K562 (cell line): Measurements from ENCODE around the gene UBE2N. TPM values are rescaled to one million over a fixed set of nuclear protein-coding genes. Genes with fewer than 3 reads are reported as not detected.

Source experiments
- CHAMP1 ChIP-seq: fragments of 450-650 bp; IDR thresholded peaks from 2 replicates; pipeline ENCODE4 v1.6.1; 2016; ENCODE audit warnings: mild to moderate bottlenecking
- CTBP1 ChIP-seq: fragments of 450-650 bp; IDR thresholded peaks from 2 replicates; pipeline ENCODE4 v1.6.1; 2016; ENCODE audit warnings: borderline replicate concordance
- FOXA3 ChIP-seq, 2 experiments: fragments of 450-650 bp in 1 of 2; sonication (generic) in 1 of 2; formaldehyde crosslinking; IDR thresholded peaks in 1 of 2; conservative IDR thresholded peaks in 1 of 2; 2 replicates each; pipeline versions ENCODE4 v1.4.0 to v1.8.0; 2020 to 2022; ENCODE audit warnings: mild to moderate bottlenecking in 2 of 2, missing genetic modification reagents in 1 of 2
- KAT2B ChIP-seq: IDR thresholded peaks from one replicate; pipeline ENCODE4 v1.6.1; 2012; ENCODE audit warnings: low read depth, mild to moderate bottlenecking, control low read depth, inconsistent platforms, low read length, moderate library complexity
- KLF6 ChIP-seq: fragments of 250-450 bp; sonication (Bioruptor Pico); IDR thresholded peaks from 2 replicates; pipeline ENCODE4 v1.4.0; 2020; ENCODE audit warnings: mild to moderate bottlenecking, moderate library complexity, borderline replicate concordance
- MCM2 ChIP-seq: fragments of 450-650 bp; IDR thresholded peaks from 2 replicates; pipeline ENCODE4 v1.6.1; 2017; ENCODE audit warnings: low read depth, mild to moderate bottlenecking
- POLR2G ChIP-seq: fragments of 200-400 bp; formaldehyde crosslinking; IDR thresholded peaks from 2 replicates; pipeline ENCODE4 v1.6.1; 2017; ENCODE audit warnings: low read depth, mild to moderate bottlenecking, antibody characterized with exemption, low read length, moderate library complexity
- RBFOX2 ChIP-seq: fragments of 200-400 bp; formaldehyde crosslinking; IDR thresholded peaks from 2 replicates; pipeline ENCODE4 v1.6.1; 2017; ENCODE audit warnings: low read depth, mild to moderate bottlenecking, low read length, moderate library complexity
- RFX1 ChIP-seq: fragments of 450-650 bp; IDR thresholded peaks from 2 replicates; pipeline ENCODE4 v1.6.1; 2016; ENCODE audit warnings: mild to moderate bottlenecking, moderate library complexity
- SP1 ChIP-seq: sonication (generic); formaldehyde crosslinking; IDR thresholded peaks from 2 replicates; pipeline ENCODE4 v1.8.1; 2022; ENCODE audit warnings: mild to moderate bottlenecking, missing genetic modification reagents
- TRIM28 ChIP-seq: fragments of 450-650 bp; IDR thresholded peaks from 2 replicates; pipeline ENCODE4 v1.6.1; 2017
- ZFP1 ChIP-seq: fragments of 450-650 bp; formaldehyde crosslinking; IDR thresholded peaks from 2 replicates; pipeline ENCODE4 v1.4.0; 2020; ENCODE audit warnings: mild to moderate bottlenecking, mixed read lengths
- polyA plus RNA-seq, 8 experiments: library from polyadenylated mRNA; depleted of rRNA in 4 of 8; stranded (reverse) in 5 of 8; unstranded in 3 of 8; fragments of >200 nt; fragmentation: Nextera tagmentation in 2 of 8; fragmentation: Illumina TruSeq in 1 of 8; extraction: Ambion mirVana in 2 of 8; extraction: Trizol in 1 of 8; gene quantifications; 2 replicates each; pipeline versions ENCODE4 v1.2.1 to v1.2.3, GENCODE V29; 2011 to 2014; ENCODE audit warnings: inconsistent platforms in 1 of 8, missing spikeins in 1 of 8
- total RNA-seq, 7 experiments: library from RNA; depleted of rRNA in 6 of 7; stranded (reverse); fragments of >200 nt in 6 of 7; fragmentation: Illumina TruSeq in 2 of 7; extraction: Trizol in 2 of 7; gene quantifications; 2 replicates each; pipeline versions ENCODE4 v1.2.1 to v1.2.3, GENCODE V29; 2011 to 2021; ENCODE audit warnings: low replicate concordance in 1 of 7
- TF ChIP-seq, protein P1 (sequence below): sonication (generic); formaldehyde crosslinking; IDR thresholded peaks from 2 replicates; pipeline ENCODE4 v1.8.1; 2023; ENCODE audit warnings: missing genetic modification reagents, mild to moderate bottlenecking, borderline replicate concordance
- TF ChIP-seq, protein P2 (sequence below): sonication (generic); formaldehyde crosslinking; IDR thresholded peaks from 2 replicates; pipeline ENCODE4 v1.8.1; 2023; ENCODE audit warnings: mild to moderate bottlenecking, missing genetic modification reagents
- TF ChIP-seq, protein P3 (sequence below): fragments of 450-650 bp; conservative IDR thresholded peaks from 2 replicates; pipeline ENCODE4 v1.6.1; 2016; ENCODE audit warnings: missing genetic modification characterization, low read depth, mild to moderate bottlenecking, control low read depth, missing compliant biosample characterization

UBE2N gene
- total and polyA plus RNA-seq, 9 of the 15 experiments (the other 6 are each of a cell fraction or from before 2014, with no cell fraction given): 189 to 826 (median 260) TPM

DNA sequence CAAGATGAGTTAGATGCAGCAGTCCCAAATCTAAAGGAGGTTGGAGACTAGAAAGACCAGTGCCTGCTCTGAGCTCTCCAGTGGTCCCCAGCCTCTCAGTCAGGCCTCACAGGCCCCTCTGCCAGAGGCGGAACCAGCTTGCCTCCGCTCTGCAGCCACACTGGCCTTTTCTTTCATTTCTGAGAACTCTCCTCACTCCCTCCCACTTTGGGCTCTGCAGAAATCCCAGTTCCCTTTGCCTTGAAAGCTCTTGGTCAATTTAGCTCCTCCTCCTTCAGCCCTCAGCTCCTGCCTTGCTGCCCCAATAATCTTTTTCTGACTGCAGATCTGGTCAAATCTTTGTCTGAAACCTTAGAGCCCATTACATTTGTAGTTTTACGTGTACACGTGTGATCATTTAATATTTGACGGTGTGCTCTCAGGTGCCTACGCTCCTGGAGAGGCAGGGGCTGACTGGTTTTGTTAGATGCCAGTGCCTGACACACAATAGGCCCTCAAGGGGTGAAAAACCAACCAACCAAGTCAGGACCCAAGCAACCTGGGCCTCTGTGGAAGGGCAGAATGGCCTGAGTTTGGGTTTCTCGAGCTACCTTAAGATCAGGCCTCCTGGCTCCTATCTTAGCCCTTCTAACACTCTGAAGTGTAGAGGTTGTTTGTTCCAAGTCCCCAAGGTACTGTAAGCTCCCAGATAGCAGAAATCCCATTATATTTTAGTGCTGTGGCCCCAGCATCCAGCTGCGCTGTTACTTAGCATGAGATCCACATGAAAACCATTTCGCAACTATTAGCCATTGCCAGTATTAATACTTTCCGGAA is 65.1 kb downstream of the UBE2N start (continued):
- TF ChIP-seq, protein P1, sequence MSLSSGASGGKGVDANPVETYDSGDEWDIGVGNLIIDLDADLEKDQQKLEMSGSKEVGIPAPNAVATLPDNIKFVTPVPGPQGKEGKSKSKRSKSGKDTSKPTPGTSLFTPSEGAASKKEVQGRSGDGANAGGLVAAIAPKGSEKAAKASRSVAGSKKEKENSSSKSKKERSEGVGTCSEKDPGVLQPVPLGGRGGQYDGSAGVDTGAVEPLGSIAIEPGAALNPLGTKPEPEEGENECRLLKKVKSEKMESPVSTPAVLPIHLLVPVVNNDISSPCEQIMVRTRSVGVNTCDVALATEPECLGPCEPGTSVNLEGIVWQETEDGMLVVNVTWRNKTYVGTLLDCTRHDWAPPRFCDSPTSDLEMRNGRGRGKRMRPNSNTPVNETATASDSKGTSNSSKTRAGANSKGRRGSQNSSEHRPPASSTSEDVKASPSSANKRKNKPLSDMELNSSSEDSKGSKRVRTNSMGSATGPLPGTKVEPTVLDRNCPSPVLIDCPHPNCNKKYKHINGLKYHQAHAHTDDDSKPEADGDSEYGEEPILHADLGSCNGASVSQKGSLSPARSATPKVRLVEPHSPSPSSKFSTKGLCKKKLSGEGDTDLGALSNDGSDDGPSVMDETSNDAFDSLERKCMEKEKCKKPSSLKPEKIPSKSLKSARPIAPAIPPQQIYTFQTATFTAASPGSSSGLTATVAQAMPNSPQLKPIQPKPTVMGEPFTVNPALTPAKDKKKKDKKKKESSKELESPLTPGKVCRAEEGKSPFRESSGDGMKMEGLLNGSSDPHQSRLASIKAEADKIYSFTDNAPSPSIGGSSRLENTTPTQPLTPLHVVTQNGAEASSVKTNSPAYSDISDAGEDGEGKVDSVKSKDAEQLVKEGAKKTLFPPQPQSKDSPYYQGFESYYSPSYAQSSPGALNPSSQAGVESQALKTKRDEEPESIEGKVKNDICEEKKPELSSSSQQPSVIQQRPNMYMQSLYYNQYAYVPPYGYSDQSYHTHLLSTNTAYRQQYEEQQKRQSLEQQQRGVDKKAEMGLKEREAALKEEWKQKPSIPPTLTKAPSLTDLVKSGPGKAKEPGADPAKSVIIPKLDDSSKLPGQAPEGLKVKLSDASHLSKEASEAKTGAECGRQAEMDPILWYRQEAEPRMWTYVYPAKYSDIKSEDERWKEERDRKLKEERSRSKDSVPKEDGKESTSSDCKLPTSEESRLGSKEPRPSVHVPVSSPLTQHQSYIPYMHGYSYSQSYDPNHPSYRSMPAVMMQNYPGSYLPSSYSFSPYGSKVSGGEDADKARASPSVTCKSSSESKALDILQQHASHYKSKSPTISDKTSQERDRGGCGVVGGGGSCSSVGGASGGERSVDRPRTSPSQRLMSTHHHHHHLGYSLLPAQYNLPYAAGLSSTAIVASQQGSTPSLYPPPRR (CRISPR knock-in tag): no peak
- TF ChIP-seq, protein P2, sequence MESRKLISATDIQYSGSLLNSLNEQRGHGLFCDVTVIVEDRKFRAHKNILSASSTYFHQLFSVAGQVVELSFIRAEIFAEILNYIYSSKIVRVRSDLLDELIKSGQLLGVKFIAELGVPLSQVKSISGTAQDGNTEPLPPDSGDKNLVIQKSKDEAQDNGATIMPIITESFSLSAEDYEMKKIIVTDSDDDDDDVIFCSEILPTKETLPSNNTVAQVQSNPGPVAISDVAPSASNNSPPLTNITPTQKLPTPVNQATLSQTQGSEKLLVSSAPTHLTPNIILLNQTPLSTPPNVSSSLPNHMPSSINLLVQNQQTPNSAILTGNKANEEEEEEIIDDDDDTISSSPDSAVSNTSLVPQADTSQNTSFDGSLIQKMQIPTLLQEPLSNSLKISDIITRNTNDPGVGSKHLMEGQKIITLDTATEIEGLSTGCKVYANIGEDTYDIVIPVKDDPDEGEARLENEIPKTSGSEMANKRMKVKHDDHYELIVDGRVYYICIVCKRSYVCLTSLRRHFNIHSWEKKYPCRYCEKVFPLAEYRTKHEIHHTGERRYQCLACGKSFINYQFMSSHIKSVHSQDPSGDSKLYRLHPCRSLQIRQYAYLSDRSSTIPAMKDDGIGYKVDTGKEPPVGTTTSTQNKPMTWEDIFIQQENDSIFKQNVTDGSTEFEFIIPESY: no peak
- no peak for TF ChIP-seq FOXA3 (CRISPR knock-in tag; conservative IDR thresholded peaks at IDR 0.05 in 1 of 2, IDR thresholded peaks at IDR 0.05 in 1 of 2)
- no peak for TF ChIP-seq MCM2
- TF ChIP-seq KLF6 (CRISPR knock-in tag): no peak
- TF ChIP-seq CHAMP1: no peak; the same call in 1 of the 2 replicates
- no peak for TF ChIP-seq RFX1
- no peak for TF ChIP-seq KAT2B
- TF ChIP-seq RBFOX2: peak; percentile 66
- TF ChIP-seq, protein P3, sequence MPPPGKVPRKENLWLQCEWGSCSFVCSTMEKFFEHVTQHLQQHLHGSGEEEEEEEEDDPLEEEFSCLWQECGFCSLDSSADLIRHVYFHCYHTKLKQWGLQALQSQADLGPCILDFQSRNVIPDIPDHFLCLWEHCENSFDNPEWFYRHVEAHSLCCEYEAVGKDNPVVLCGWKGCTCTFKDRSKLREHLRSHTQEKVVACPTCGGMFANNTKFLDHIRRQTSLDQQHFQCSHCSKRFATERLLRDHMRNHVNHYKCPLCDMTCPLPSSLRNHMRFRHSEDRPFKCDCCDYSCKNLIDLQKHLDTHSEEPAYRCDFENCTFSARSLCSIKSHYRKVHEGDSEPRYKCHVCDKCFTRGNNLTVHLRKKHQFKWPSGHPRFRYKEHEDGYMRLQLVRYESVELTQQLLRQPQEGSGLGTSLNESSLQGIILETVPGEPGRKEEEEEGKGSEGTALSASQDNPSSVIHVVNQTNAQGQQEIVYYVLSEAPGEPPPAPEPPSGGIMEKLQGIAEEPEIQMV: no peak
- TF ChIP-seq ZFP1 (CRISPR knock-in tag): no peak
- peak; percentile 65 for TF ChIP-seq POLR2G
- no peak for TF ChIP-seq CTBP1
- TF ChIP-seq TRIM28: no peak
- TF ChIP-seq SP1 (CRISPR knock-in tag): no peak
